ENCODE data around the gene TRDMT1. TPM values are rescaled to one million over a fixed set of nuclear protein-coding genes. Genes with fewer than 3 reads are reported as not detected.

TRDMT1 gene
- total RNA-seq, 2 experiments from 2014 or later: 4.4 to 4.5 TPM

DNA sequence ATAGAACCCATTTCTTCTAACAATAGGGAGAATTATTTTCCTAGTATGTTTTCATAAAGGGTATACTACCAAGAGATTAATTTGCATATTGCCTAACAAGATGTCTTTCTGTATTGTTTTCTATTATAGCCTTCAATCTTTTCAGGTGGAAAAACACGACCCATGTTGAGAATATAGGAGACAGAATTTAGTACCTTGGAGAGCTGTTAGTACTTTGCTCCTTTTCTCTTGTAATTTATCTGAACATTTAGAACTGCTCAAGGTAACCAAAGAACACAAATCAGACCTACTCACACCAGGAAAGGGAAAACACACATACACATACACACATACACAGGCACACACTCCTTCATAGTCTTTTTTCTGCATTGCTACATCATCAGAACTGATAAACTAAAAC is 7.8 kb upstream of the TRDMT1 start:
- TF ChIP-seq, protein P1, sequence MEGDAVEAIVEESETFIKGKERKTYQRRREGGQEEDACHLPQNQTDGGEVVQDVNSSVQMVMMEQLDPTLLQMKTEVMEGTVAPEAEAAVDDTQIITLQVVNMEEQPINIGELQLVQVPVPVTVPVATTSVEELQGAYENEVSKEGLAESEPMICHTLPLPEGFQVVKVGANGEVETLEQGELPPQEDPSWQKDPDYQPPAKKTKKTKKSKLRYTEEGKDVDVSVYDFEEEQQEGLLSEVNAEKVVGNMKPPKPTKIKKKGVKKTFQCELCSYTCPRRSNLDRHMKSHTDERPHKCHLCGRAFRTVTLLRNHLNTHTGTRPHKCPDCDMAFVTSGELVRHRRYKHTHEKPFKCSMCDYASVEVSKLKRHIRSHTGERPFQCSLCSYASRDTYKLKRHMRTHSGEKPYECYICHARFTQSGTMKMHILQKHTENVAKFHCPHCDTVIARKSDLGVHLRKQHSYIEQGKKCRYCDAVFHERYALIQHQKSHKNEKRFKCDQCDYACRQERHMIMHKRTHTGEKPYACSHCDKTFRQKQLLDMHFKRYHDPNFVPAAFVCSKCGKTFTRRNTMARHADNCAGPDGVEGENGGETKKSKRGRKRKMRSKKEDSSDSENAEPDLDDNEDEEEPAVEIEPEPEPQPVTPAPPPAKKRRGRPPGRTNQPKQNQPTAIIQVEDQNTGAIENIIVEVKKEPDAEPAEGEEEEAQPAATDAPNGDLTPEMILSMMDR (IDR thresholded peaks at IDR 0.05): no peak
- H3K27me3 Mint-ChIP-seq: no peaks in the 10 kb centered on the region
- POLR2A ChIA-PET: interaction anchor here (0.7 kb wide), 1 partner anchor 20 kb away, joined by 3 read pairs; no protein-coding TSS in a partner anchor
- no peak for DNase-seq
- CTCF ChIA-PET: no interaction called here
- no peak for ATAC-seq
- H3K4me3 Mint-ChIP-seq: no peak overlapping the region
- no peak overlapping the region for H3K27ac Mint-ChIP-seq
- intact Hi-C loops (cut with micrococcal nuclease): no loop called here
- H3K36me3 Mint-ChIP-seq (ENCODE audit: low read depth): peaks cover 3% of the 10 kb centered on the region
- H3K4me1 Mint-ChIP-seq (ENCODE audit: low read depth): peaks cover 30% of the 10 kb centered on the region
- H3K9me3 Mint-ChIP-seq: no peaks in the 10 kb centered on the region

DNA sequence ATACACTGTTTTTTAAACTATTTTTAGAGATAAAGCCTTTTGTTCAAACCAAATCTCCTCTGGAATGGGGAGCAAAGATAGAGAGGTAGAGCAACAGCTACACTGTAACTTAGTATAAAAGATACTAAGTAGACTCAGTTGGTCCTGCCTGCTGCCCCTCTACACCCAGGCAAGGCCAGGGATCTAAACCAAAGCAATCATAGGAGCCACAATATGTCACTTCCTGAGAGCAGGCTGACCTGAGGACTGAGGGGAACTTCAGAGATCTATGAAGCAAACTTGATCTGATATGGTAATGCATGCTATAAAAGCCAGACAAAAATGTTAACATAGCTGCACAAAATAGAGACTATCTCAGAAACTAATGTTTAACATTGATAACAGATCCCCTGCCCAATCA is 7.0 kb upstream of the TRDMT1 start:
- CTCF ChIA-PET: no interaction called here
- no peaks in the 10 kb centered on the region for H3K27me3 Mint-ChIP-seq
- peaks cover 3% of the 10 kb centered on the region for H3K36me3 Mint-ChIP-seq (ENCODE audit: low read depth)
- no peak for DNase-seq
- TF ChIP-seq, protein P1 (IDR thresholded peaks at IDR 0.05): no peak
- H3K9me3 Mint-ChIP-seq: no peaks in the 10 kb centered on the region
- intact Hi-C loops (cut with micrococcal nuclease): no loop called here
- ATAC-seq: no peak
- POLR2A ChIA-PET: interaction anchor here (0.7 kb wide), 1 partner anchor 21 kb away, joined by 3 read pairs; no protein-coding TSS in a partner anchor
- no peak overlapping the region for H3K27ac Mint-ChIP-seq
- peaks cover 32% of the 10 kb centered on the region for H3K4me1 Mint-ChIP-seq (ENCODE audit: low read depth)
- no peak overlapping the region for H3K4me3 Mint-ChIP-seq

DNA sequence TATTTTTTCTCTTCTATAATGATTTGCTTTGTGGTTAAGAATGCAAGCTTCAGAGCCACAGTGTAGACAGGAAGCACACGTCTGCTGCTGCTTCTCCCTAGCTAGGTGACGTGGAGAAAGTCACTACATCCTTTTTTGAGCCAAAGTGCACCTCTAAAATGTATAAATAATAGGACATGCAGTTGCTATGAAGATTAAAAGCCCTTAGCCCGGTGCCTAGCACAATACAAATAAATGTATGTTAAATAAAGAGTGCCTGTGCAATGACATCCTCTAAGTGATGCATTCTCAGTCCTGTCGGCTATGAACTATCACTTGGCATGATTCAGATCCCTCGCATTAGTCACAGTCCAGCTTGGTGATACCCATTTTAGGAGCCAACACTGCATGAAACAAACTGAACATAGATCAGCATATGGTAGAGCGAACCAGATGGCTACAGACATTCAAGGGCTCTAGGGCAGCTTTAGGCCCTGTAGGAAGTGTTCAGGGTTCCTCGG is 4.8 kb upstream of the TRDMT1 start:
- intact Hi-C loops (cut with micrococcal nuclease): loop anchor here (1.0 kb wide), 1 partner anchor 21 kb away; no protein-coding TSS in a partner anchor
- TF ChIP-seq, protein P1 (IDR thresholded peaks at IDR 0.05): no peak
- no peaks in the 10 kb centered on the region for H3K27me3 Mint-ChIP-seq
- H3K4me1 Mint-ChIP-seq (ENCODE audit: low read depth): peaks cover 41% of the 10 kb centered on the region
- H3K27ac Mint-ChIP-seq: peak overlapping the region; percentile 80
- no peaks in the 10 kb centered on the region for H3K9me3 Mint-ChIP-seq
- POLR2A ChIA-PET: interaction anchor here (1.2 to 3.5 kb wide), 6 partner anchors 15 to 315 kb away, joined by 3 to 23 read pairs (median 5); partner anchors contain the start of gene VIM
- H3K4me3 Mint-ChIP-seq: no peak overlapping the region
- CTCF ChIA-PET: interaction anchor here (0.6 to 2.7 kb wide), 6 partner anchors 9 to 204 kb away, joined by 3 to 17 read pairs (median 4); no protein-coding TSS in a partner anchor
- H3K36me3 Mint-ChIP-seq (ENCODE audit: low read depth): peaks cover 3% of the 10 kb centered on the region
- DNase-seq: peak; percentile 63
- peak; percentile 83 for ATAC-seq

DNA sequence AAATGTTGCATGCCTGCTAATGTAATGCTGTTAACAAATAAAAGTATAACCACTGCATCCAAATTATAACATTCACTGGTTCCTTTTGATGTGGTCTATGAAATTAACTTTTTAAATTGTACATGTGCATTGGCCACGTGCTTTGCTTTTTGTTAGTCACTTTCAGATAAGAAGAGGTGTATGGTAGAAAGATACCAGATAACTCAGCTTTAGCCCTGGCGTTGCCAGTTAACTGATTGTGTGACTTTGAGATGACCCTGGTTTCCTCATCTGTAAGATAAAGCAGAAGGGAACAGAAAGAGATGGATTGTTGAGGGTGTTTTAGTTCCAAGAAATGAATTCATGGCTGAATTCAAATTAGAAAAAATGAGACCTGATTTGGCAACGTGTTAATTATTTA is 1.9 kb upstream of the TRDMT1 start:
- ATAC-seq (no peak), DNase-seq (no peak)
- no peak overlapping the region for H3K27ac Mint-ChIP-seq
- H3K27me3 Mint-ChIP-seq: no peaks in the 10 kb centered on the region
- peaks cover 3% of the 10 kb centered on the region for H3K36me3 Mint-ChIP-seq (ENCODE audit: low read depth)
- TF ChIP-seq, protein P1 (IDR thresholded peaks at IDR 0.05): no peak
- no peak overlapping the region for H3K4me3 Mint-ChIP-seq
- ChIA-PET CTCF (interaction anchor here (1.0 to 3.6 kb wide), 2 partner anchors 12 to 26 kb away, joined by 4 to 35 read pairs; partner anchors contain the start of gene VIM), POLR2A (interaction anchor here (1.2 kb wide), 1 partner anchor 26 kb away, joined by 5 read pairs; no protein-coding TSS in a partner anchor)
- peaks cover 50% of the 10 kb centered on the region for H3K4me1 Mint-ChIP-seq (ENCODE audit: low read depth)
- intact Hi-C loops (cut with micrococcal nuclease): no loop called here
- H3K9me3 Mint-ChIP-seq: no peaks in the 10 kb centered on the region

DNA sequence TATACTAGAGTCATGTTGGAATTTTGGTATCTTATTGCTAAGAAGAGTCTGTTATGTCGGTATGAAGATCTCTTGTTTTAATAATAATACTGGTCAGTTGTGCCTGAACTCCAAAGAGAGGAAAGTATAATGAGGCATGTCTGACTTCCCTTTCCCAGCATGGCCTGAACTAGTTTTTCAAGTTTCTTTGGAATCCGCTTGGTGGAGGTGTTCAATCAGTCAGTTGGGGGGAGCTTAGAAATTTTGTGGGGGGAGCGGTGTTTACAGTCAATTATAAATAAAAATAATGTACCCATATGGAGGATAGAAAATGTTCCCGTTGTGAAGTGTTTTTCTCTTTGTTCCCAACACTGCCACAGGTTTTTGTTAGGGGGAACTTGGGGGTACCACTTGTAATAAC is 1.5 kb upstream of the TRDMT1 start:
- H3K4me3 Mint-ChIP-seq: no peak overlapping the region
- intact Hi-C loops (cut with micrococcal nuclease): no loop called here
- peaks cover 52% of the 10 kb centered on the region for H3K4me1 Mint-ChIP-seq (ENCODE audit: low read depth)
- H3K27me3 Mint-ChIP-seq: no peaks in the 10 kb centered on the region
- no peak for ATAC-seq
- TF ChIP-seq, protein P1 (IDR thresholded peaks at IDR 0.05): no peak
- peaks cover 3% of the 10 kb centered on the region for H3K36me3 Mint-ChIP-seq (ENCODE audit: low read depth)
- peak overlapping the region; percentile 12 for H3K27ac Mint-ChIP-seq
- POLR2A ChIA-PET: interaction anchor here (1.2 kb wide), 1 partner anchor 26 kb away, joined by 5 read pairs; no protein-coding TSS in a partner anchor
- H3K9me3 Mint-ChIP-seq: no peaks in the 10 kb centered on the region
- no peak for DNase-seq
- CTCF ChIA-PET: interaction anchor here (1.0 to 3.6 kb wide), 3 partner anchors 8 to 26 kb away, joined by 4 to 35 read pairs (median 4); partner anchors contain the start of gene VIM
